Epithelial cell of esophagus (primary cell): ENCODE measurements around the gene ZNF333.
"Not testable (repeated sequence)": the region's sequence is repeated elsewhere in the genome, so short reads cannot be mapped to it uniquely, and the experiment has no call there.

Experiments used
- DNase-seq: peaks from one replicate; pipeline ENCODE4 v3.0.0; 2010; ENCODE audit warnings: low read depth
- H3K4me3 ChIP-seq: 2 replicates; pipeline ENCODE4 v1.5.1; 2011; ENCODE audit warnings: mild to moderate bottlenecking, low read length, control low read depth
- TF ChIP-seq, protein P1 (sequence below): IDR thresholded peaks from 2 replicates; pipeline ENCODE4 v1.5.1; 2011; ENCODE audit warnings: low read depth, mild to moderate bottlenecking, low read length, control low read depth, inconsistent platforms; ENCODE audit not compliant: insufficient read depth; ENCODE audit errors: missing control alignments

ZNF333 gene

DNA sequence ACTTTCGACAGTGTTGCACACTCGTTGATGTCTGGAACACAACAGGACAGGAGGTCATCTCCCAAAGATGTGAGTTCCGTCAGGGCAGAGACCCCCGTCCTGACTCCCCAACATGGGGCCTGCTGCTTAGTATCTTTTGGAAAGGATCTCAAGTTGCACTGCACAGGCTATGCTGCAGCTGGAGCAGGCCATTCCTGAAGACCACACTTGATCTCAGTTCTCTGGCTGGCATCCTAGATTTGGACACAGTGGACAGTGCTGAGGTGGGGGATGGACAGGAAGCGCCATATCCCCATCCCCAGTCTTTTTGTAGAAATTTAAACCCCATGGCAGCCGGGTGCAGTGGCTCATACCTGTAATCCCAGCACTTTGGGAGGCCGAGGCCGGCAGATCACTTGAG, 82.6 kb downstream of the ZNF333 start:
- DNase-seq: no peak
- no peak overlapping the region for H3K4me3 ChIP-seq
- TF ChIP-seq, protein P1, sequence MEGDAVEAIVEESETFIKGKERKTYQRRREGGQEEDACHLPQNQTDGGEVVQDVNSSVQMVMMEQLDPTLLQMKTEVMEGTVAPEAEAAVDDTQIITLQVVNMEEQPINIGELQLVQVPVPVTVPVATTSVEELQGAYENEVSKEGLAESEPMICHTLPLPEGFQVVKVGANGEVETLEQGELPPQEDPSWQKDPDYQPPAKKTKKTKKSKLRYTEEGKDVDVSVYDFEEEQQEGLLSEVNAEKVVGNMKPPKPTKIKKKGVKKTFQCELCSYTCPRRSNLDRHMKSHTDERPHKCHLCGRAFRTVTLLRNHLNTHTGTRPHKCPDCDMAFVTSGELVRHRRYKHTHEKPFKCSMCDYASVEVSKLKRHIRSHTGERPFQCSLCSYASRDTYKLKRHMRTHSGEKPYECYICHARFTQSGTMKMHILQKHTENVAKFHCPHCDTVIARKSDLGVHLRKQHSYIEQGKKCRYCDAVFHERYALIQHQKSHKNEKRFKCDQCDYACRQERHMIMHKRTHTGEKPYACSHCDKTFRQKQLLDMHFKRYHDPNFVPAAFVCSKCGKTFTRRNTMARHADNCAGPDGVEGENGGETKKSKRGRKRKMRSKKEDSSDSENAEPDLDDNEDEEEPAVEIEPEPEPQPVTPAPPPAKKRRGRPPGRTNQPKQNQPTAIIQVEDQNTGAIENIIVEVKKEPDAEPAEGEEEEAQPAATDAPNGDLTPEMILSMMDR: no peak

GRCh38 chr19:14772995-14773394, 83.1 kb downstream of the ZNF333 start:
- DNase-seq: no peak
- TF ChIP-seq, protein P1: no peak

GRCh38 chr19:14773722-14774121, 83.9 kb downstream of the ZNF333 start:
- H3K4me3 ChIP-seq, DNase-seq: not testable (repeated sequence)

More at GRCh38 chr19:14772995-14773394, 83.1 kb downstream of the ZNF333 start:
- H3K4me3 ChIP-seq: no peak overlapping the region

GRCh38 chr19:14774373-14774772, 84.5 kb downstream of the ZNF333 start:
- DNase-seq: no peak
- no peak overlapping the region for H3K4me3 ChIP-seq
- TF ChIP-seq, protein P1: no peak

DNA sequence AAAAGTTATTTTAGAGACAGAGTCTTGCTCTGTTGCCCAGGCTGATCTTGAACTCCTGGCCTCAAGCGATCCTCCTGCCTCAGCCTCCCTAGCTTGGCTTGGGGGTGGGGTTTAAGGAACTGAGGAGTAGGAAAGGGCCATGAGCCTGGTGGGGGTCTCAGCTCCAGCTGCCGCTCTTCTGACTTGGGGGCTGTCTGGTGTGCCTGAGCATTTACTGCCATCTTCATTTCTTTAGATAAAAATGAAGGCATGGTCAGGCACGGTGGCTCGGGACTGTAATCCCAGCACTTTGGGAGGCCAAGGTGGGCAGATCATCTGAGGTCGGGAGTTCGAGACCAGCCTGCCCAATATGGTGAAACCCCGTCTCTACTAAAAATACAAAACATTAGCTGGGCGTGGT, 85.5 kb downstream of the ZNF333 start:
- DNase-seq, H3K4me3 ChIP-seq: not testable (repeated sequence)

DNA sequence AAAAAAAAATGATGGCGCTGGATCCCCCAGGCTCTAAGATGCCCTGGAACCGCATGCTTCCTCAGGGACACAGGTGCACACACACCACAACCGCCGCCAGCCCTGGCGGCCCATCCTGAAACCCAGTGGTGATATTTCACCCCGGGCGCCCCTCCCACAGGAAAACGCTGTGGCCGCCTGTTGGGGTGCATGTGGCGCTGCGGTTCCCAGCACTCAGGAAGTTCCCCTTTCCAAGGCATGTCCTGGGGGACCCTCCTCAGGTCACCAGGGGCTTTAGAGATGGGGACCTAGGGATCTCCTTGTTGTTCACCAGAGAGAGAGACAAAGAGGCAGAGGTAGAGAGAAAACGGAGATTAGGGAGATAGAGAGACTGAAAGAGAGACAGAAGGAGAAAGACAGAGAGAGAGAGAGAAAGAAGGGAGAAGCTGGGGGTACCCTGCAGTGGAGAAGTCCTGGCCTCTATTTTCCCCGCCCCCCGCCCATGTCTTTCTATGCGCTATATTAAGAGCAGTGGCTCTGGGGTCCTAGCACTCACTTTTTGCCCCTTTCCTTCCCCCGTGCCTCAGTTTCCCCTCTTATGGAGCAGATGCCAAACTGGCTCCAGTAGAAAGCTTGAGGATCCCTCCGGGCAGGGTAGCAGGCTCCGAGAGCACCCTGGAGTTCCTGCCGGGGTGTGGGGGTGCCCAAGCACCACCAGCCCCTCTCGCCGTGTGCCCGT, 86.2 kb downstream of the ZNF333 start:
- TF ChIP-seq, protein P1: no peak
- peak overlapping the region; percentile 54 for H3K4me3 ChIP-seq
- DNase-seq: no peak

DNA sequence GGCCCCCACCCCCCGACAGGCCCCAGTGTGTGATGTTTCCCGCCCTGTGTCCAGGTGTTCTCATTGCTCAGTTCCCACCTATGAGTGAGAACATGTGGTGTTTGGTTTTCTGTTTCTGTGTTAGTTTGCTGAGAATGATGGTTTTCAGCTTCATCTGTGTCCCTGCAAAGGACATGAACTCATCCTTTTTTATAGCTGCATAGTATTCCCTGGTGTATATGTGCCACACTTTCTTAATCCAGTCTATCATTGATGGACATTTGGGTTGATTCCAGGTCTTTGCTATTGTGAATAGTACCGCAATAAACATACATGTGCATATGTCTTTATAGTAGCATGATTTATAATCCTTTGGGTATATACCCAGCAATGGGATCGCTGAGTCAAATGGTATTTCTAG, 87.8 kb downstream of the ZNF333 start:
- not testable (repeated sequence) for DNase-seq

GRCh38 chr19:14778110-14778845, 88.4 kb downstream of the ZNF333 start, which contains the start of gene ADGRE2:
Gene ADGRE2, minus strand, starts transcription at chr19:14778560. Its CDS starts 1,804 bp downstream, at chr19:14776756.
- not testable (repeated sequence) for H3K4me3 ChIP-seq, DNase-seq

More for the DNA sequence above, 87.8 kb downstream of the ZNF333 start:
- not testable (repeated sequence) for H3K4me3 ChIP-seq

DNA sequence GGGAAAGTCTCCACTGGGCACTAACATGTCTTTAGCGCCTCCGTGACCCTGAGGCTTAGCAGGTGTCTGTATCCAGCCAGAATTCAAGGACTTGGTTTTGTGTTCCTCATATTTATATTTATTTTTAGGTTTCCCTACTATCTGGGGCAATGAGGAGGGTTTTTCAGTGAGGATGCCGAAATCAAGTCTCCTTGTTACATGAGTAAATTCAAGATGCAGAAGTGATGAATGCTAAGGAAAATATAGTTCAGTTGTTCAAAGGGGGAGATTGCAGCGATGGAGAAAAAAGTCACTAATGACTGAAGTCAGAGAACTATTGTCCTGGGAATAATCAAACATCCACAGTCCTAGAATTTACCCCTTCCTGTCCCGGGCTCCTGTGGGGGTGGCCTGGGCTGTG, 89.3 kb downstream of the ZNF333 start:
- no peak for DNase-seq
- H3K4me3 ChIP-seq: no peak overlapping the region
- TF ChIP-seq, protein P1: no peak

- not testable (repeated sequence) for DNase-seq
Observed at GRCh38 chr19:14780622-14781225, 90.9 kb downstream of the ZNF333 start.

DNA sequence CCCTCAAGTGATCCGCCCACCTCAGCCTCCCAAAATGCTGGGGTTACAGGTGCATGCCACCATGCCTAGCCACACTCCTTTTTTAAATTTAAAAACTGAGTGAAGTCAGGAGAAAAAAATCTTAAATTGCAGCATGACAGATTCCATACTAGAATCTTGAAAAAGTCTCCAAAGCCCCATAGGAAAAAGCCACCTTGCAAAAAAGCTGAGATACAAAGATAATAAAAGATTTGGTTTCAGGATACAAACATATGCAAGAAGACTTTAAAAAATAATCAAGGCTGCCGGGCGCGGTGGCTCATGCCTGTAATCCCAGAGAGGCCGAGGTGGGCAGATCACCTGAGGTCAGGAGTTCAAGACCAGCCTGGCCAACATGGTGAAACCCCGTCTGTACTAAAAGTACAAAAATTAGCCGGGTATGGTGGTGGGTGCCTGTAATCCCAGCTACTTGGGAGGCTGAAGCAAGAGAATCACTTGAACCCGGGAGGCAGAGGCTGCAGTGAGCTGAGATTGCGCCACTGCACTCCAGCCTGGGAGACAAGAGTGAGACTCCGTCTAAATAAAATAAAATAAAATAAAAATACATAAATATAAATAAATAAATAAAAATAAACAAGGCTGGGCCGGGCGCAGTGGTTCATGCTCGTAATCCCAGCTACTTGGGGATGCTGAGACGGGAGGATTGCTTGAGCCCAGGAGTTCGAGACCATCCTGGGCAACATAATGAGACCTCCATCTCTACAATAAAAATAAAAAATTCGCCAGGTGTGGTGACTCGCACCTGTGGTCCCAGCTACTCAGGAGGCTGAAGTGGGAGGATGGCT, 92.1 kb downstream of the ZNF333 start:
- DNase-seq, H3K4me3 ChIP-seq: not testable (repeated sequence)

More at GRCh38 chr19:14780622-14781225, 90.9 kb downstream of the ZNF333 start:
- H3K4me3 ChIP-seq: not testable (repeated sequence)
